Smooth muscle cell (in vitro differentiated cells): Measurements from ENCODE around the gene FIBCD1. TPM values are rescaled to one million over a fixed set of nuclear protein-coding genes. Genes with fewer than 3 reads are reported as not detected.

Experiments used
- DNase-seq: peaks from one replicate; lab custom pipeline; 2025; ENCODE audit not compliant: unreplicated experiment; lab: John Stamatoyannopoulos, UW
- H2AFZ ChIP-seq: fragments of 200-600 bp; sonication (generic); 2 replicates; pipeline ENCODE4 v1.6.0; 2016; ENCODE audit warnings: antibody characterized with exemption, low read depth, mild to moderate bottlenecking
- H3F3A ChIP-seq: fragments of 200-600 bp; sonication (generic); 2 replicates; pipeline ENCODE4 v1.6.0; 2017; ENCODE audit warnings: antibody characterized with exemption, low read depth
- H3K27ac ChIP-seq: fragments of 200-600 bp; sonication (generic); 2 replicates; pipeline ENCODE4 v1.5.1; 2016; ENCODE audit warnings: low read depth, mild to moderate bottlenecking
- H3K27me3 ChIP-seq: fragments of 200-600 bp; sonication (generic); 2 replicates; pipeline ENCODE4 v1.6.1; 2016; ENCODE audit warnings: low read depth, mild to moderate bottlenecking
- H3K36me3 ChIP-seq: fragments of 200-600 bp; sonication (generic); 2 replicates; pipeline ENCODE4 v1.5.1; 2016; ENCODE audit warnings: low read depth
- H3K4me1 ChIP-seq: fragments of 200-600 bp; sonication (generic); 2 replicates; pipeline ENCODE4 v1.5.1; 2016; ENCODE audit warnings: low read depth
- H3K4me2 ChIP-seq: fragments of 200-600 bp; sonication (generic); 2 replicates; pipeline ENCODE4 v1.6.0; 2016; ENCODE audit warnings: mild to moderate bottlenecking
- H3K4me3 ChIP-seq: fragments of 200-600 bp; sonication (generic); 2 replicates; pipeline ENCODE4 v1.5.1; 2016; ENCODE audit warnings: mild to moderate bottlenecking
- H3K79me2 ChIP-seq: fragments of 200-600 bp; sonication (generic); 2 replicates; pipeline ENCODE4 v1.6.0; 2016; ENCODE audit warnings: low read depth, mild to moderate bottlenecking
- H3K9ac ChIP-seq: fragments of 200-600 bp; sonication (generic); 2 replicates; pipeline ENCODE4 v1.6.0; 2016; ENCODE audit warnings: low read depth
- H3K9me3 ChIP-seq: fragments of 200-600 bp; sonication (generic); replicated peaks from 2 replicates; pipeline ENCODE4 v1.5.1; 2016; ENCODE audit warnings: low read depth
- H4K20me1 ChIP-seq: fragments of 200-600 bp; sonication (generic); 2 replicates; pipeline ENCODE4 v1.6.0; 2016; ENCODE audit warnings: low read depth
- CTCF ChIP-seq: fragments of 200-600 bp; sonication (generic); IDR thresholded peaks from 2 replicates; pipeline ENCODE4 v1.5.1; 2017; ENCODE audit warnings: borderline replicate concordance, mild to moderate bottlenecking, antibody characterized with exemption; ENCODE audit not compliant: insufficient read depth, poor library complexity, severe bottlenecking
- WGBS: methylation state at CpG from one replicate; pipeline ENCODE4 v1.1.7; 2016; ENCODE audit warnings: low lambda C conversion rate; 5-methylcytosine and 5-hydroxymethylcytosine counted together
- polyA plus RNA-seq: library from polyadenylated mRNA; unstranded; fragments of >200 nt; fragmentation: Nextera tagmentation; extraction: Ambion mirVana; gene quantifications from 2 replicates; pipeline ENCODE4 v1.2.1, GENCODE V29; 2016
- total RNA-seq: library from RNA; depleted of rRNA; stranded (reverse); fragments of >200 nt; gene quantifications from 2 replicates; pipeline ENCODE4 v1.2.3, GENCODE V29; 2014

FIBCD1 gene
- total and polyA plus RNA-seq, 2 experiments from 2014 or later, result 1.8 to 4.7 TPM

- no peak overlapping the region for H2AFZ ChIP-seq
- no peaks in the 10 kb centered on the region for H3K79me2 ChIP-seq
- no peaks in the 10 kb centered on the region for H4K20me1 ChIP-seq
- H3K36me3 ChIP-seq, result no peaks in the 10 kb centered on the region
- H3K4me2 ChIP-seq, result no peak overlapping the region
- TF ChIP-seq CTCF, result no peak
- no peak overlapping the region for H3K27ac ChIP-seq
- H3K27me3 ChIP-seq, result no peaks in the 10 kb centered on the region
- H3F3A ChIP-seq, result no peaks in the 10 kb centered on the region
- WGBS, result 88% methylated on average over 7 of the region's 7 CpGs
- no peak overlapping the region for H3K9ac ChIP-seq
- H3K4me3 ChIP-seq, result no peak overlapping the region
- no peak for DNase-seq
- H3K4me1 ChIP-seq, result no peaks in the 10 kb centered on the region
- H3K9me3 ChIP-seq, result no peaks in the 10 kb centered on the region
Observed at GRCh38 chr9:130987054-130987453, 48.0 kb upstream of the FIBCD1 start.

- no peak for TF ChIP-seq CTCF
- Histone ChIP-seq H3K9ac (no peak overlapping the region), H3K4me3 (no peak overlapping the region), H3K4me1 (no peaks in the 10 kb centered on the region), H3K36me3 (no peaks in the 10 kb centered on the region), H3K79me2 (no peaks in the 10 kb centered on the region), H3K4me2 (no peak overlapping the region), H3K27ac (no peak overlapping the region), H3K9me3 (no peaks in the 10 kb centered on the region), H2AFZ (no peak overlapping the region), H3K27me3 (no peaks in the 10 kb centered on the region), H4K20me1 (no peaks in the 10 kb centered on the region), H3F3A (no peaks in the 10 kb centered on the region)
- WGBS, result 84% methylated on average over 24 of the region's 24 CpGs
- no peak for DNase-seq
Observed at GRCh38 chr9:130986356-130986965, 47.4 kb upstream of the FIBCD1 start.

- no peak for TF ChIP-seq CTCF
- no peaks in the 10 kb centered on the region for H4K20me1 ChIP-seq
- no peaks in the 10 kb centered on the region for H3K79me2 ChIP-seq
- no peaks in the 10 kb centered on the region for H3K4me1 ChIP-seq
- no peak overlapping the region for H3K4me3 ChIP-seq
- DNase-seq, result no peak
- 90% methylated on average over 5 of the region's 5 CpGs for WGBS
- no peaks in the 10 kb centered on the region for H3F3A ChIP-seq
- H3K9me3 ChIP-seq, result no peaks in the 10 kb centered on the region
- H2AFZ ChIP-seq, result no peak overlapping the region
- H3K9ac ChIP-seq, result no peak overlapping the region
- no peak overlapping the region for H3K4me2 ChIP-seq
- no peaks in the 10 kb centered on the region for H3K36me3 ChIP-seq
- H3K27me3 ChIP-seq, result no peaks in the 10 kb centered on the region
- no peak overlapping the region for H3K27ac ChIP-seq
Observed at GRCh38 chr9:130985606-130986162, 46.6 kb upstream of the FIBCD1 start.

GRCh38 chr9:130985029-130985428, 46.0 kb upstream of the FIBCD1 start:
- TF ChIP-seq CTCF, result no peak

More at GRCh38 chr9:130985029-130985428, 46.0 kb upstream of the FIBCD1 start:
- Histone ChIP-seq H3K79me2 (no peaks in the 10 kb centered on the region), H3F3A (no peaks in the 10 kb centered on the region), H3K9me3 (no peaks in the 10 kb centered on the region), H2AFZ (no peak overlapping the region), H3K4me3 (no peak overlapping the region), H3K27me3 (no peaks in the 10 kb centered on the region), H3K4me2 (no peak overlapping the region), H3K4me1 (no peaks in the 10 kb centered on the region), H4K20me1 (no peaks in the 10 kb centered on the region), H3K27ac (no peak overlapping the region), H3K9ac (no peak overlapping the region), H3K36me3 (no peaks in the 10 kb centered on the region)
- no peak for DNase-seq
- 94% methylated on average over 6 of the region's 6 CpGs for WGBS
